D341Med (cell line): ENCODE data around the gene FGFRL1.
"Not testable (repeated sequence)": the region's sequence is repeated elsewhere in the genome, so short reads cannot be mapped to it uniquely, and the experiment has no call there.

Experiments
- DNase-seq: peaks from one replicate; pipeline ENCODE4 v3.0.0; 2012; ENCODE audit warnings: low spot score

Gene FGFRL1

GRCh38 chr4:1052231-1052671, 40.8 kb downstream of the FGFRL1 start:
- peak; percentile 31 for DNase-seq

GRCh38 chr4:1053080-1053661, 41.7 kb downstream of the FGFRL1 start:
- peak; percentile 36 for DNase-seq

- DNase-seq = not testable (repeated sequence)
Measured at GRCh38 chr4:1053891-1054290, 42.5 kb downstream of the FGFRL1 start.

GRCh38 chr4:1054696-1055242, 43.3 kb downstream of the FGFRL1 start:
- DNase-seq = not testable (repeated sequence)

GRCh38 chr4:1055243-1055701, 43.8 kb downstream of the FGFRL1 start:
- peak; percentile 41 for DNase-seq

- DNase-seq = peak; percentile 55
Measured at GRCh38 chr4:1055721-1056590, 44.5 kb downstream of the FGFRL1 start.

GRCh38 chr4:1056671-1057402, 45.4 kb downstream of the FGFRL1 start:
- peak; percentile 26 for DNase-seq

GRCh38 chr4:1057403-1057745, 45.9 kb downstream of the FGFRL1 start:
- DNase-seq = peak; percentile 8

GRCh38 chr4:1058198-1058996, 47.0 kb downstream of the FGFRL1 start:
- DNase-seq = peak; percentile 25

GRCh38 chr4:1058997-1059665, 47.7 kb downstream of the FGFRL1 start:
- peak; percentile 31 for DNase-seq

- peak; percentile 3 for DNase-seq
Measured at GRCh38 chr4:1060121-1060520, 48.7 kb downstream of the FGFRL1 start.

- DNase-seq = peak; percentile 22
Measured at GRCh38 chr4:1060621-1061020, 49.2 kb downstream of the FGFRL1 start.

GRCh38 chr4:1061056-1061700, 49.8 kb downstream of the FGFRL1 start:
- DNase-seq = peak; percentile 30

- DNase-seq = peak; percentile 11
Measured at GRCh38 chr4:1061760-1062159, 50.3 kb downstream of the FGFRL1 start.

- DNase-seq = no peak
Measured at GRCh38 chr4:1062419-1062818, 51.0 kb downstream of the FGFRL1 start.

GRCh38 chr4:1065732-1066131, 54.3 kb downstream of the FGFRL1 start:
- no peak for DNase-seq

GRCh38 chr4:1069394-1069793, 58.0 kb downstream of the FGFRL1 start:
- no peak for DNase-seq

- peak; percentile 64 for DNase-seq
Measured at GRCh38 chr4:1072830-1073446, 61.5 kb downstream of the FGFRL1 start.

GRCh38 chr4:1074077-1074476, 62.7 kb downstream of the FGFRL1 start:
- peak; percentile 33 for DNase-seq

GRCh38 chr4:1075225-1075624, 63.8 kb downstream of the FGFRL1 start:
- peak; percentile 18 for DNase-seq
